K562 (cell line): Measurements from ENCODE around the gene PLA2G2E. TPM values are rescaled to one million over a fixed set of nuclear protein-coding genes. Genes with fewer than 3 reads are reported as not detected.

Experiments
- BRD4 ChIP-seq: fragments of 200-600 bp; sonication (generic); IDR thresholded peaks from 2 replicates; pipeline ENCODE4 v1.6.1; 2017; ENCODE audit warnings: inconsistent platforms
- CSDE1 ChIP-seq, 2 experiments: fragments of 450-650 bp; IDR thresholded peaks; 2 replicates each; pipeline ENCODE4 v1.6.1; 2016; ENCODE audit warnings: mild to moderate bottlenecking in 1 of 2
- E2F8 ChIP-seq: fragments of 450-650 bp; IDR thresholded peaks from 2 replicates; pipeline ENCODE4 v1.7.1; 2018; ENCODE audit warnings: mild to moderate bottlenecking, low read depth; ENCODE audit not compliant: partially characterized antibody
- EP400 ChIP-seq: fragments of 450-650 bp; IDR thresholded peaks from 2 replicates; pipeline ENCODE4 v1.6.1; 2017; ENCODE audit warnings: antibody characterized with exemption, mild to moderate bottlenecking, moderate library complexity
- GATA2 ChIP-seq: sonication (generic); formaldehyde crosslinking; IDR thresholded peaks from 2 replicates; pipeline ENCODE4 v1.4.0; 2020; ENCODE audit warnings: mild to moderate bottlenecking, missing genetic modification reagents
- MGA ChIP-seq: fragments of 450-650 bp; IDR thresholded peaks from 2 replicates; pipeline ENCODE4 v1.6.1; 2016; ENCODE audit warnings: mild to moderate bottlenecking, moderate library complexity
- MYC ChIP-seq, 2 experiments: fragments of 250-450 bp in 1 of 2; sonication (Bioruptor Pico) in 1 of 2; IDR thresholded peaks; 2 replicates each; pipeline versions ENCODE4 v1.5.1 to v1.6.1; 2012 to 2021; ENCODE audit warnings: low read depth in 2 of 2, borderline replicate concordance in 1 of 2, improper control_type of control experiment in 1 of 2, low read length in 1 of 2, mild to moderate bottlenecking in 1 of 2, moderate library complexity in 1 of 2
- POLR2A ChIP-seq: fragments of 450-650 bp; conservative IDR thresholded peaks from 2 replicates; pipeline ENCODE4 v1.6.1; 2016
- POLR2AphosphoS5 ChIP-seq: IDR thresholded peaks from 2 replicates; pipeline ENCODE4 v1.6.1; 2011; ENCODE audit warnings: mild to moderate bottlenecking, low read depth, low read length, moderate library complexity; ENCODE audit not compliant: control insufficient read depth, insufficient read depth
- SLC30A9 ChIP-seq: fragments of 250-450 bp; sonication (Bioruptor Pico); IDR thresholded peaks from 2 replicates; pipeline ENCODE4 v1.8.0; 2022; ENCODE audit warnings: mild to moderate bottlenecking, moderate library complexity
- ZFP1 ChIP-seq: fragments of 450-650 bp; formaldehyde crosslinking; IDR thresholded peaks from 2 replicates; pipeline ENCODE4 v1.4.0; 2020; ENCODE audit warnings: mild to moderate bottlenecking, mixed read lengths
- ZNF766 ChIP-seq: fragments of 200-800 bp; sonication (Bioruptor generic); conservative IDR thresholded peaks from 2 replicates; pipeline ENCODE4 v1.6.1; 2016; ENCODE audit warnings: missing genetic modification characterization, missing compliant biosample characterization
- polyA plus RNA-seq, 8 experiments: library from polyadenylated mRNA; depleted of rRNA in 4 of 8; stranded (reverse) in 5 of 8; unstranded in 3 of 8; fragments of >200 nt; fragmentation: Nextera tagmentation in 2 of 8; fragmentation: Illumina TruSeq in 1 of 8; extraction: Ambion mirVana in 2 of 8; extraction: Trizol in 1 of 8; gene quantifications; 2 replicates each; pipeline versions ENCODE4 v1.2.1 to v1.2.3, GENCODE V29; 2011 to 2014; ENCODE audit warnings: inconsistent platforms in 1 of 8, missing spikeins in 1 of 8
- total RNA-seq, 7 experiments: library from RNA; depleted of rRNA in 6 of 7; stranded (reverse); fragments of >200 nt in 6 of 7; fragmentation: Illumina TruSeq in 2 of 7; extraction: Trizol in 2 of 7; gene quantifications; 2 replicates each; pipeline versions ENCODE4 v1.2.1 to v1.2.3, GENCODE V29; 2011 to 2021; ENCODE audit warnings: low replicate concordance in 1 of 7

PLA2G2E gene
- total and polyA plus RNA-seq, 9 of the 15 experiments (the other 6 are each of a cell fraction or from before 2014, with no cell fraction given), result not detected

- no peak for TF ChIP-seq E2F8
- no peak for TF ChIP-seq MYC (IDR thresholded peaks at IDR 0.05; ENCODE audit: low read depth, low read length)
- TF ChIP-seq MYC (CRISPR knock-in tag; IDR thresholded peaks at IDR 0.05; ENCODE audit: borderline replicate concordance, low read depth), result peak; percentile 24; the same call in 1 of the 2 replicates
- TF ChIP-seq EP400, result peak; percentile 64
- TF ChIP-seq BRD4, result peak; percentile 8; the same call in 1 of the 2 replicates
- 0 out of 4 replicates have a peak, but pooled peaks of 1 of the 2 experiments have one; percentile 31 for TF ChIP-seq CSDE1 (IDR thresholded peaks at IDR 0.05)
- peak; percentile 4; the same call in 1 of the 2 replicates for TF ChIP-seq ZNF766 (CRISPR knock-in tag)
- no peak for TF ChIP-seq SLC30A9
- TF ChIP-seq POLR2A, result peak; percentile 72
- TF ChIP-seq GATA2 (CRISPR knock-in tag), result no peak
- TF ChIP-seq MGA, result peak; percentile 60
- TF ChIP-seq ZFP1 (CRISPR knock-in tag), result no peak
- TF ChIP-seq POLR2AphosphoS5, result peak; percentile 36; the same call in 1 of the 2 replicates
Observed at GRCh38 chr1:19878637-19878985, 44.8 kb downstream of the PLA2G2E start (continued).
